H7 (cell line): ENCODE results near the gene RNF133. TPM values are rescaled to one million over a fixed set of nuclear protein-coding genes. Genes with fewer than 3 reads are reported as not detected.

Experiments used
- DNase-seq: peaks from one replicate; pipeline ENCODE4 v3.0.0; 2012
- H3K27me3 ChIP-seq: 2 replicates; pipeline ENCODE4 v1.6.0; 2011; ENCODE audit warnings: mild to moderate bottlenecking, low read length; ENCODE audit not compliant: control insufficient read depth, insufficient read depth
- H3K36me3 ChIP-seq: replicated peaks from 2 replicates; pipeline ENCODE4 v1.5.1; 2011; ENCODE audit warnings: low read length; ENCODE audit not compliant: control insufficient read depth, insufficient read depth
- H3K4me3 ChIP-seq: 2 replicates; pipeline ENCODE4 v1.5.1; 2011; ENCODE audit warnings: low read depth, mild to moderate bottlenecking, control low read depth, low read length, moderate library complexity; ENCODE audit not compliant: insufficient read depth
- total RNA-seq: library from RNA; depleted of rRNA; stranded (reverse); fragments of >200 nt; shearing (Covaris generic); gene quantifications from 2 replicates; pipeline ENCODE4 v1.2.3, GENCODE V29; 2014; rRNA removed

Gene RNF133, protein sequence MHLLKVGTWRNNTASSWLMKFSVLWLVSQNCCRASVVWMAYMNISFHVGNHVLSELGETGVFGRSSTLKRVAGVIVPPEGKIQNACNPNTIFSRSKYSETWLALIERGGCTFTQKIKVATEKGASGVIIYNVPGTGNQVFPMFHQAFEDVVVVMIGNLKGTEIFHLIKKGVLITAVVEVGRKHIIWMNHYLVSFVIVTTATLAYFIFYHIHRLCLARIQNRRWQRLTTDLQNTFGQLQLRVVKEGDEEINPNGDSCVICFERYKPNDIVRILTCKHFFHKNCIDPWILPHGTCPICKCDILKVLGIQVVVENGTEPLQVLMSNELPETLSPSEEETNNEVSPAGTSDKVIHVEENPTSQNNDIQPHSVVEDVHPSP
- total RNA-seq: not detected in 2 replicates

- no peak within 1 kb of the TSS for H3K4me3 ChIP-seq
- H3K36me3 ChIP-seq: no peaks in the 10 kb centered on the region
- no peak for DNase-seq
- no peaks in the 10 kb centered on the region for H3K27me3 ChIP-seq
Measured at GRCh38 chr7:122699017-122699416, at the start of gene RNF133. Gene RNF133, minus strand, starts transcription at chr7:122699117. Its CDS starts 199 bp downstream, at chr7:122698918.

GRCh38 chr7:122748195-122748594, 49.3 kb upstream of the RNF133 start:
- no peaks in the 10 kb centered on the region for H3K36me3 ChIP-seq
- H3K27me3 ChIP-seq: no peaks in the 10 kb centered on the region
- no peak for DNase-seq
- H3K4me3 ChIP-seq: no peak overlapping the region

DNA sequence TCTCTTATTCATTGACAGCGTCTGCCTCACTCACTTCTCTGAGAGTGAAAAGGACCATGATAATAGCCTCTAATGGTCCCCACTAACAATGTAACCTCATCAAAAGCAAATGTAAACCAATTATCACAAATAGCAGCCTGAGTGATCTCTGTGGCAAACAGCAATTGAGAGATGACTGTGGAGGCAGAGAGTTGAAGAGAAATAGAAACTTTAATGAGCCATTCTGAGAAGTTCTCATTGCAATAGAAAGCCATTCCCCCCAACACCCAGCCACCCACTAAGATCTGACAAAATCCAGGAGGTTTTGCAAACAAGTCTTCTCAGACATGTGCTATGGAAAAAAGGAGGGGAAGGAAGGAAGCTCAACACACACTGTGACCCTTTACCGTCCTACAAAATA, 48.0 kb upstream of the RNF133 start:
- no peak overlapping the region for H3K4me3 ChIP-seq
- DNase-seq: no peak
- H3K27me3 ChIP-seq: no peaks in the 10 kb centered on the region
- H3K36me3 ChIP-seq: no peaks in the 10 kb centered on the region

DNA sequence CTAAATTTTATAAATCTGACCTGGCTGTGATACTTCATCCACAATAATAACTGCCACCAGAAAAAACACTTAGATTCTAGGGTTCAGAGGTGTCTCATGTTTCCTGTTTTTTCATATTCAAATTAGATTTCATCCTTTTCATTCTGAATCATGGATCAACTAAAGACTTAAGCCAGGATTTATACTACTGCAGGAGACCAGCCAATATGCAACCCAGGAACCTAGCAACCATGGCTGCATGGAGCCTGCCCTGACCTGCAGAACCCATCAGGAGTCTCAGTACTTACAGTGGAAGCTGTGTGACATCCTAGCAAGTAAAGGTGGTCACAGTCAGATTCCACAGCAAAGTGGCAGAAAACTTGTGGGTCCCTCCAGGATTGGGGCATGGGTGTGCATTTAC, 44.3 kb upstream of the RNF133 start:
- no peak overlapping the region for H3K4me3 ChIP-seq
- H3K27me3 ChIP-seq: no peaks in the 10 kb centered on the region
- DNase-seq: no peak
- H3K36me3 ChIP-seq: no peaks in the 10 kb centered on the region

GRCh38 chr7:122738947-122739346, 40.0 kb upstream of the RNF133 start:
- no peak overlapping the region for H3K4me3 ChIP-seq

DNA sequence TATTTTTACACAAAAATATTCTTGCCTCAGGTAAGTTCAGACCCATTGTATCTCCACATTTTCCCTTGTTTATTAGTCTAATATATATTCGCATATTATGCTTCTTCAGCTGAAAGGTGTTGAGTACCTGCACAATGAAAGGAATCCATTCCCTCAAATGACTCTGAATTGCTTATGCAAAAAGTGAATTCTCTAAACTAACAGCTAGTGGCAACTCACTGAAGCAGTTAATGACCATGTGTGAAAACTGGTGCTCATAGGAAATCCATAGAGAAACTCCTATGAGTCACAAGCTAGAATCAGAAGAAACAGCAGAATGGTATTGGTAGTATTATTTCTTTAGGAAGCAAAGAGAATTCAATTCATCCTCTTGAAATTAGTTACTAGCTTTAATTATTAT, 37.3 kb upstream of the RNF133 start:
- DNase-seq: no peak
- no peaks in the 10 kb centered on the region for H3K36me3 ChIP-seq
- H3K4me3 ChIP-seq: no peak overlapping the region
- H3K27me3 ChIP-seq: no peaks in the 10 kb centered on the region

More at GRCh38 chr7:122738947-122739346, 40.0 kb upstream of the RNF133 start:
- no peaks in the 10 kb centered on the region for H3K27me3 ChIP-seq
- H3K36me3 ChIP-seq: no peaks in the 10 kb centered on the region
- no peak for DNase-seq

- no peak for DNase-seq
- Histone ChIP-seq H3K27me3 (no peaks in the 10 kb centered on the region), H3K4me3 (no peak overlapping the region), H3K36me3 (no peaks in the 10 kb centered on the region)
Measured at GRCh38 chr7:122727759-122728158, 28.8 kb upstream of the RNF133 start.

GRCh38 chr7:122727354-122727753, 28.4 kb upstream of the RNF133 start:
- Histone ChIP-seq H3K27me3 (no peaks in the 10 kb centered on the region), H3K4me3 (no peak overlapping the region), H3K36me3 (no peaks in the 10 kb centered on the region)
- no peak for DNase-seq

DNA sequence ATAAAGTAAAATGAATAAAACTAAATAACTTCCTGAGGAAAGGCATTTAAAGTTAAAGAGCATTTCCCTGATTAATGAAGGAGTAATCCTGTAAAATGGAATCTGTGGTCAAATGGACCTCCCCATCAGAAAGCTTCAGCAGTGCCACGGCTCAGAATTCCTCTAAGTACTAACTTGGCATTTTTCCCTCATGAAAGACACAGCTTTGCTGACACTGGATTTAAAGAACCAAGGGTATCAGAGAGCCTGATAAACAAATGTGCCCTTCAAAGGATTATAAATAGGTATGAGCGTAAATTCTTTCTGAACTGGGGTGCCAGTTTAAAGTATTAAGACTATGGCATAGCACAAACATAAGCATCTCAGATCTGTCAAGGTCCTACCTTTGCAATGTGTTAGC, 28.0 kb upstream of the RNF133 start:
- Histone ChIP-seq H3K36me3 (no peaks in the 10 kb centered on the region), H3K27me3 (no peaks in the 10 kb centered on the region), H3K4me3 (no peak overlapping the region)
- no peak for DNase-seq

DNA sequence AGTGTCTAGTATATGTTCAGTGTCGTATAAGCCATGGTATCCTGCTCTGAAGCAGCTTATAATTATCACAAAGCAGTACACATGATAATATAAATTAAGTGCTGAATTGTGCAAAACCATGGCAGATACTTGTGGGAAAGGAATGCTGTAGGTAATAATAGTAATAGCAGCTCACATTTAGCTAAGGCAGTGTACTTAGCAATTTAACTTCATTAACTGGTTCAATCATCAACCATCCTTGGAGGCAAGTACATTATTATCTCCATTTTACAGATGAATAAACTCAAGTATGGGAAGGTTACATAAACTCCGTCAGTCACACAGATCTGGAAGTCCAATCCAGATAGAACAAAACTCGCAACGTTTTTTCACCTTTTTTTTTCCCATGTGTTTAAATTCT, 25.4 kb upstream of the RNF133 start:
- no peak for DNase-seq
- no peaks in the 10 kb centered on the region for H3K27me3 ChIP-seq
- no peaks in the 10 kb centered on the region for H3K36me3 ChIP-seq
- no peak overlapping the region for H3K4me3 ChIP-seq

- no peaks in the 10 kb centered on the region for H3K27me3 ChIP-seq
- H3K36me3 ChIP-seq: no peaks in the 10 kb centered on the region
- no peak for DNase-seq
- no peak overlapping the region for H3K4me3 ChIP-seq
Measured at GRCh38 chr7:122719010-122719578, 20.2 kb upstream of the RNF133 start.

- no peak for DNase-seq
- H3K36me3 ChIP-seq: no peaks in the 10 kb centered on the region
- H3K27me3 ChIP-seq: no peaks in the 10 kb centered on the region
- H3K4me3 ChIP-seq: no peak overlapping the region
Measured at GRCh38 chr7:122717356-122718089, 18.6 kb upstream of the RNF133 start.

DNA sequence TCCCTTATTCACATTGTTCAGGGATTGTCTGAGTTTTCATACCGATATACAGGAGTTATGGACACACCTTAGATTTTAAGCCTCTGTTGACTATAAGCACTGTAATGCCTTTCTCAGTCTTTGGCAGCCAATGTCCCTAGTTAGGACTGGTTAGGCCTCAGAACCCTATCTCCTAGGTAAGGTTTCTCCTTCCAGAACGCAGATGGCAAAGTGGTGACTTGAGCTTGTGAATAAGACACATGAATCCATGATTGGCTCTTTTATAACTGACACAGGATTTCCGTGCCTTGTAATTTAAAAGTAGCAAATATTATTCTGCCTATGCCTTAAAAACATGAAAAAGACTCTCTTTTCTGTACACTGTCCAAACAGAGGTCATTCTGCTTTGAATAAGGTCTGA, 16.3 kb upstream of the RNF133 start:
- Histone ChIP-seq H3K27me3 (no peaks in the 10 kb centered on the region), H3K36me3 (no peaks in the 10 kb centered on the region), H3K4me3 (no peak overlapping the region)
- DNase-seq: no peak

GRCh38 chr7:122710916-122711315, 12.0 kb upstream of the RNF133 start:
- Histone ChIP-seq H3K27me3 (no peaks in the 10 kb centered on the region), H3K4me3 (no peak overlapping the region), H3K36me3 (no peaks in the 10 kb centered on the region)
- DNase-seq: no peak
